ENCODE data around the gene NOD2. TPM values are rescaled to one million over a fixed set of nuclear protein-coding genes. Genes with fewer than 3 reads are reported as not detected.

The NOD2 gene
- polyA plus RNA-seq, 2 donors, result 6.2 to 11.0 TPM

DNA sequence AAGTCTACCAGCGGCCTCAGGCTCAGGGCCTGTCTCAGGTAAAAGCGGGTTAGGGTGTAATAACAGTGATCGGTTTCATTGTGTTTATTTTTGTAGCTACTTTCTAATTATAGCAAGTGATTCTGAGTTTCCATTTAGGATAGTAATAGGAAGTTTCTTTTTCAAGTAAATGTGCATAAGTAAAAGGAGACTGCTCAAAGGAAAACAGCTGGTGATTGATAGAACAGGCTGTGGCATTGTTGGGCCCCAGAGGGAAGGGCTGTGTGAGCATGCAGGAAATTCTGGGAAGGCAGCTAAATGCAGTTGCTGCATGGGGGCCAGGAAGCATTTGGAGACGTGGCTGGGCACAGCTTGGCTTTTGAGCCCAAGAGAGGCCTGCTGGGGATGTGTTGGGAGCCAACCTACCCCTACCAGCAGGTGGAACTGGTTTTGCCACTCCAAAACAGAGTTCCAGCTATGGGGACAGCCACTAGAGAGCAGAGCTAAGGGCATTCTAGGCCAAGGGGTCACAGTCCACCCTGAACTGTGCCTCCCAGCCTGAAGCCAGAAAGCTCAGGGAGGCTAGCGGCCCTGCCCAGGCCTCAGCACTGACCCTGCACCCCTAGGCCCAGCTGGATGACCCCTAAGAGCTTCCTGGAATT lies 24.9 kb upstream of the NOD2 start:
- Histone ChIP-seq H3K27ac (ENCODE audit: low read depth in 2 of 2, low read length in 1 of 2) (peak overlapping the region; percentile 72 to 87), H3K36me3 (ENCODE audit: control insufficient read depth in 2 of 2, insufficient read depth in 2 of 2, low read length in 1 of 2) (peaks cover 0 to 2% of the 10 kb centered on the region in 2 donors), H3K4me1 (ENCODE audit: control insufficient read depth in 2 of 2, insufficient read depth in 2 of 2, low read length in 1 of 2) (peaks cover 8 to 13% of the 10 kb centered on the region in 2 donors), H3K4me3 (ENCODE audit: low read depth in 1 of 2, low read length in 2 of 2) (no peak overlapping the region), H3K9me3 (ENCODE audit: control insufficient read depth in 2 of 2, insufficient read depth in 1 of 2, low read depth in 1 of 2, low read length in 1 of 2) (peaks cover 3 to 13% of the 10 kb centered on the region in 2 donors), H3K27me3 (ENCODE audit: control insufficient read depth in 1 of 2, insufficient read depth in 2 of 2, low read length in 2 of 2) (no peaks in the 10 kb centered on the region)
- 48 to 49% methylated on average over 5 of the region's 5 CpGs for WGBS, 2 donors

DNA sequence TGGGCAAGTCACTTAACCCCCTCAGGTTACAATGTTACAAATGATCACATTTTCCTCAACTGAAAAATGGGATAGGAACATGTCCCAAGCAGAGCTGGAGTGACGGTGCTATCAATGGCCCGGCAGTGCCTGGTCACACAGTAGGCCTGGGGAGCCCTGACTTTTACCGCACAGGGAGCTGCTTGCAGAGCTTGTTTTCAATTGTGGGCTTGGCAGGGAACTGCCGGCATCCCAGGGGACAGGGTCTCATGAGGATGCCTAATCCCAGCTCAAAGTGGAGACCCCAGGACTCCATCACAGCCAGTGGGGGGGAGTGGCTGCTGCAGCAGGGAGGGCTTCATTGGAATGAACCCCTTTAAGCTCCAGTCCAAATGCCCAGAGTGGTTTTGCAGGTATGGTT lies 23.7 kb upstream of the NOD2 start:
- peaks cover 8 to 13% of the 10 kb centered on the region in 2 donors for H3K4me1 ChIP-seq (ENCODE audit: control insufficient read depth in 2 of 2, insufficient read depth in 2 of 2, low read length in 1 of 2)
- H3K4me3 ChIP-seq (ENCODE audit: low read depth in 1 of 2, low read length in 2 of 2), result no peak overlapping the region
- H3K27ac ChIP-seq (ENCODE audit: low read depth in 2 of 2, low read length in 1 of 2), result no peak overlapping the region
- peaks cover 0 to 6% of the 10 kb centered on the region in 2 donors for H3K36me3 ChIP-seq (ENCODE audit: control insufficient read depth in 2 of 2, insufficient read depth in 2 of 2, low read length in 1 of 2)
- H3K27me3 ChIP-seq (ENCODE audit: control insufficient read depth in 1 of 2, insufficient read depth in 2 of 2, low read length in 2 of 2), result no peaks in the 10 kb centered on the region
- H3K9me3 ChIP-seq (ENCODE audit: control insufficient read depth in 2 of 2, insufficient read depth in 1 of 2, low read depth in 1 of 2, low read length in 1 of 2), result peaks cover 3 to 17% of the 10 kb centered on the region in 2 donors
- 96 to 97% methylated on average over 4 of the region's 4 CpGs for WGBS, 2 donors

DNA sequence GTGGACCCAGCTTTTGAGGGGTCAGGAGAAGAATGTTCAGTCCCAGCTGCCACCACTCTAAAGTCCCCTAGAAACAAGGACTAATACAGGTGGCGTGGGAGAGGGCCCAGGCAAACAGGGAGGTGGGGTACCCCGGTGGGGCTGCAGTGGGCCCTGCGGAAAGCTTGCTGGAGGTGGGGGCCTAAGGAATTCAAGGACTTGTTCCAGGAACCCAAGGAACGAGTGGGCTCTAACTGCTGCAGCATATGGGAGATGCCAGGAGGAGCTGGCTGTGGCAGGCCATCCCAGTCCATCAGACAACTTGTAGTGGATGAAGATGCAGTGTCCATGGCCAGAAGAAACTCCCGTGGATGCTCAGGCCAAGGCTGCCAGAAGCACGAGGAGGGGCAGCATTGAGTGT lies 22.9 kb upstream of the NOD2 start:
- Histone ChIP-seq H3K9me3 (ENCODE audit: control insufficient read depth in 2 of 2, insufficient read depth in 1 of 2, low read depth in 1 of 2, low read length in 1 of 2) (peaks cover 3 to 17% of the 10 kb centered on the region in 2 donors), H3K36me3 (ENCODE audit: control insufficient read depth in 2 of 2, insufficient read depth in 2 of 2, low read length in 1 of 2) (peaks cover 0 to 6% of the 10 kb centered on the region in 2 donors), H3K4me3 (ENCODE audit: low read depth in 1 of 2, low read length in 2 of 2) (no peak overlapping the region), H3K4me1 (ENCODE audit: control insufficient read depth in 2 of 2, insufficient read depth in 2 of 2, low read length in 1 of 2) (peaks cover 4 to 11% of the 10 kb centered on the region in 2 donors), H3K27ac (ENCODE audit: low read depth in 2 of 2, low read length in 1 of 2) (no peak overlapping the region), H3K27me3 (ENCODE audit: control insufficient read depth in 1 of 2, insufficient read depth in 2 of 2, low read length in 2 of 2) (no peaks in the 10 kb centered on the region)
- 90 to 95% methylated on average over 6 of the region's 6 CpGs for WGBS, 2 donors

DNA sequence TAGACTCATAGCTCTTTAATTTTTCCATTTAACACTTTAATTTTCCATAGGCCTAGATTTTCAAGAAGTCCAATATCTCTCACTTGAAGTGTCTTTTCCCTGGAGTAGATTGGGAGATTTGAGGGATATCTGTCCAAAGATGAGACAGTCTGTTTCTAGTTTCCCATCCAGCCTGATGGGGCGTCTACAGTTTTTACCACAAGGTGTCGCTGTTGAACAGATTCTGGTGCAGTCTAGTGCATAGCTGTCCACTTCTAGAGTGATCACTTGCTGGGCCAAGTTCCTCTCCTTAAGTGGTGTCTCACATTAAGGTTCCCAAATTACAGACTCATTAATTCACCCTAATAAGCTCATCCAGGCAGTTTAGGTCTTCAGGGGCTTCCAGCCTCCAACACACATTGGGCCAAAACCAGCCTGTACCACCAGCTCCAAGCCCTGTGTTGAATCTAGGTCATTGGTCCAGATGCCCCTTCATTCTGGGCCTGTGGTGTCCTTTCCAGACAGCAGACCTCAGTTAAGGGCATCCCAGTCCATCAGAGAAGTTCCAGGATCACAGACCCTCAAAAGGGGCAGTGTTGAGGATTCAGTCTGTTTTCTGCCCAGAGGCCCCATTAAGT lies 21.7 kb upstream of the NOD2 start:
- Histone ChIP-seq H3K4me1 (ENCODE audit: control insufficient read depth in 2 of 2, insufficient read depth in 2 of 2, low read length in 1 of 2) (peaks cover 4 to 15% of the 10 kb centered on the region in 2 donors), H3K36me3 (ENCODE audit: control insufficient read depth in 2 of 2, insufficient read depth in 2 of 2, low read length in 1 of 2) (peaks cover 0 to 6% of the 10 kb centered on the region in 2 donors), H3K27ac (ENCODE audit: low read depth in 2 of 2, low read length in 1 of 2) (no peak overlapping the region), H3K27me3 (ENCODE audit: control insufficient read depth in 1 of 2, insufficient read depth in 2 of 2, low read length in 2 of 2) (no peaks in the 10 kb centered on the region), H3K4me3 (ENCODE audit: low read depth in 1 of 2, low read length in 2 of 2) (no peak overlapping the region), H3K9me3 (ENCODE audit: control insufficient read depth in 2 of 2, insufficient read depth in 1 of 2, low read depth in 1 of 2, low read length in 1 of 2) (peaks cover 3 to 17% of the 10 kb centered on the region in 2 donors)
- 60 to 61% methylated on average over 2 of the region's 2 CpGs for whole genome bisulfite sequencing, 2 donors

DNA sequence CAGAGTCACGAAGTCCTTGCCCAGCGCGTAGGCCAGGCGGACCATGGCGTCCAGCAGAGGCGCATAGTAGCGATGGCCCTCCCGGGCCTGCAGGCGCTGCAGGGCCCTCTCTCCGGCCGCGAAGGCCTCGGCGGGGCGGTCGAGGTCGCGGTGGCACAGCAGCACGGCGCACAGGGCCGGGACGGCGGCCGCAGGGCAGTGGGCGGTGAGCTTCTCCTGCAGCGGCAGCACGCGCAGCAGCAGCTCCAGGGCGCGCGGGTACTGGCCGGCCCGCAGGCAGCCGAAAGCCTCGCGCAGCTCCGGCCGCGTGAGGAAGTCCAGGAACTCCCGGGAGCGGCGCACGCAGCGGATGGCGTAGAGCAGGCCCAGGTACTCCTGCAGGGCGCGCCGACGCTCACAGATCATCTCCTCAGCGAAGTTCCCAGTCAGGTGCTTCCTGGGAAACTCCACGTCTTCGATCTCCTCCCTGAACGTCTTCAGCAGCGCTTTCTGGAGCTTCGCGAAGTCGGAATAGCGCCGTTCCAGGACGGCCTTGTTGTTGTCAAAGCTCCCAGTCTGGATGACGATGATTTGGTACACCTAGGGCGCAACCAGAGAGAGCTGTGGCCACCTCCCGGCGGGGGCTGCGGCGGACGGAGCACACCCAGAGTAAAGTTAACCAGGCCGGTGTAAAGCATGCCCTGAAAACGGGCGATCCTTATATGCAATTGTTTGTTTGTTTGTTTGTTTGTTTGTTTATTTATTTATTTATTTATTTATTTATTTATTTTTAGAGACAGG lies 19.7 kb upstream of the NOD2 start:
- H3K27me3 ChIP-seq (ENCODE audit: control insufficient read depth in 1 of 2, insufficient read depth in 2 of 2, low read length in 2 of 2), result no peaks in the 10 kb centered on the region
- no peak overlapping the region for H3K27ac ChIP-seq (ENCODE audit: low read depth in 2 of 2, low read length in 1 of 2)
- H3K9me3 ChIP-seq (ENCODE audit: control insufficient read depth in 2 of 2, insufficient read depth in 1 of 2, low read depth in 1 of 2, low read length in 1 of 2), result peaks cover 3 to 17% of the 10 kb centered on the region in 2 donors
- peaks cover 0 to 6% of the 10 kb centered on the region in 2 donors for H3K36me3 ChIP-seq (ENCODE audit: control insufficient read depth in 2 of 2, insufficient read depth in 2 of 2, low read length in 1 of 2)
- H3K4me3 ChIP-seq (ENCODE audit: low read depth in 1 of 2, low read length in 2 of 2), result no peak overlapping the region
- H3K4me1 ChIP-seq (ENCODE audit: control insufficient read depth in 2 of 2, insufficient read depth in 2 of 2, low read length in 1 of 2), result peaks cover 0 to 9% of the 10 kb centered on the region in 2 donors
- 70 to 71% methylated on average over 70 of the region's 70 CpGs for WGBS, 2 donors

DNA sequence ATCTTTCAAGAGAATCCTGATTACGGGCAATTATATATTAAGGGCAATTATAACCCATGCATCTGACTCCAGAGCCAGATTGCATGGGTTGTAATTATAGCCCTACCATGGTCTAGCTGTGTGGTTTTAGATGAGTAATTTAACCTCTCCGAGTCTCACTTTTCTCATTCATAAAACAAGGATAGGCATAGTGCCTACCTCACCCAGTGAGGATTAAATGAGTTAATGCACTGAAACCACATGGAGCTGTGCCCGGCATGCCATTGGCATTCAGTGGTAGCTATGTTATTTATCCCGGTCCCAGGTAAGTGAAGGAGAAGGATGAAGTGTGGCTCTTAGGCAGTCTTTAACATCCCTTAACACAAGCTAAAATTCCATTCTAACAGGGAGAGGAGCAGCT lies 18.6 kb upstream of the NOD2 start:
- peaks cover 3 to 17% of the 10 kb centered on the region in 2 donors for H3K9me3 ChIP-seq (ENCODE audit: control insufficient read depth in 2 of 2, insufficient read depth in 1 of 2, low read depth in 1 of 2, low read length in 1 of 2)
- peaks cover 0 to 6% of the 10 kb centered on the region in 2 donors for H3K36me3 ChIP-seq (ENCODE audit: control insufficient read depth in 2 of 2, insufficient read depth in 2 of 2, low read length in 1 of 2)
- no peaks in the 10 kb centered on the region for H3K27me3 ChIP-seq (ENCODE audit: control insufficient read depth in 1 of 2, insufficient read depth in 2 of 2, low read length in 2 of 2)
- WGBS, 2 donors, result 62 to 73% methylated on average over 4 of the region's 4 CpGs
- H3K27ac ChIP-seq (ENCODE audit: low read depth in 2 of 2, low read length in 1 of 2), result peak overlapping the region in 1 of 2 donors; percentile 84
- H3K4me1 ChIP-seq (ENCODE audit: control insufficient read depth in 2 of 2, insufficient read depth in 2 of 2, low read length in 1 of 2), result peaks cover 0 to 6% of the 10 kb centered on the region in 2 donors
- H3K4me3 ChIP-seq (ENCODE audit: low read depth in 1 of 2, low read length in 2 of 2), result no peak overlapping the region

DNA sequence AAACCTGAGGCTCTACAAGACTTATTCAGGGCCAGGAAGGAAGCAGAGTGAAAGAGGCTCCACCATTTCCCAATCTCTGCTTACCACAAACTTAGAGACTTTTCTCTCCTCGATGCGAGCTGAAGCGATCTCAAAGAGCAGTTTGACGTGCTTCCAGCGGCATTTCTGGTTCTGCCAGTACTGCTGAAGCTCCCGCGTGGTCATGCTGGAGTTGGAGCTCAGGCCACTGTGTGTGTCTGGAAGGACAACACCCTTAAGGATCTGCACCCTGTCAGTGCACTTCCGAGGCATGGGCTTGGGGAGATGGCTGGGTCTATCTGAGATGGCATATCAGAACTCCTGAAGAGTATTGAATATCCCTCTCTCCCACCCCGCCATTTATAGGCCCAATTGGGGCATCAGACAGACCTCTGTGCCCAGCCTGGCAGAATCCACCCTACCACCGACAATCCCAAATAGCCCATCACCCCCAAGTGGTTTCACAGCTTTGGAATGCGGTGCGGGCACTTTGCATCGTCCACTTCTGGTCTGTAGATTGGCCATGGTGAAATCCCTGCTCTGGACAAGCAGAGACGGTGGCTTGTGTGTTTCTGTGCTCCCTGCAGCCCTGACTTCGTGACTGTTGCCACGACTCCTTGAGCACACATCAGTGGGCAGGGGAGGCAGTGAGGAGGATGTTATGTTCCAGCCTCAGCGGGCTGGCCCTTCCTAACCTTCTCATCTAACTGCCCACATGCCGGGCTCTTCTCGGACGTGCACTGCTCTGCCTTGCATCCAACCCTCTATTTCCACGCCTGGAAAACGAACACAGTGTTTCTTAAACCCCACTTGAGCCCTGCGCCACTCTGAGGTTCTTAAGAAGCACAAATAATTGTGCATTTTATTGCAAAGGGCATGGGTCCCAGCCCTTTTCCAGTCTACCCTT lies 17.5 kb upstream of the NOD2 start:
- Histone ChIP-seq H3K27me3 (ENCODE audit: control insufficient read depth in 1 of 2, insufficient read depth in 2 of 2, low read length in 2 of 2) (no peaks in the 10 kb centered on the region), H3K27ac (ENCODE audit: low read depth in 2 of 2, low read length in 1 of 2) (peak overlapping the region; percentile 56 to 69), H3K4me1 (ENCODE audit: control insufficient read depth in 2 of 2, insufficient read depth in 2 of 2, low read length in 1 of 2) (peaks cover 0 to 6% of the 10 kb centered on the region in 2 donors), H3K36me3 (ENCODE audit: control insufficient read depth in 2 of 2, insufficient read depth in 2 of 2, low read length in 1 of 2) (peaks cover 0 to 6% of the 10 kb centered on the region in 2 donors), H3K4me3 (ENCODE audit: low read depth in 1 of 2, low read length in 2 of 2) (no peak overlapping the region), H3K9me3 (ENCODE audit: control insufficient read depth in 2 of 2, insufficient read depth in 1 of 2, low read depth in 1 of 2, low read length in 1 of 2) (peaks cover 3 to 17% of the 10 kb centered on the region in 2 donors)
- WGBS, 2 donors, result 75 to 78% methylated on average over 23 of the region's 23 CpGs

DNA sequence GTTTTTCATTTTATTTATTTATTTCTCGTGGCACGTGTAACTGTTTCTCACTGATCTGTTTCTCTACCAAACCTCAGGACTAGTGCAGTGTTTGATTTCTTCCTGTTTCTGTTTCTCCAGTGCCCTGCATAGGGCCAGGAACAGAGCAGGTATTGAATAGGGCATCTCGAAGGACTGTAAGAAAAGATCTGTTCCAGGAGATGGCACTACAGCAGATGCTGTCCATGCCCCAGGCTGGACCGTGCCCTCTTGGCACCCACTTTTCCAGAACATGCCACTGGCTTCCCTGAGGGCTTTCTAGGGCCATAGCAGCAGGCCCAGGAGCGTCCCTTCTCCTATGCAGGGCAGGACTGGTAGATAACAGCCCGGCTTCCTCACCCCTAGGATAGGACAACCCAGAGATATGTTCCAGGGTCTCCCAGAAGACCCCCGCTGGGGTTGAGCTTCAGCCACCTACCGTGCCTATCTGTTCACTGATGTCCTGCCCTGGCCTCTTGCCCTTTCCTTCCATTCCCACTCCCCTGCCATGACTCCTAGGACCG lies 16.7 kb upstream of the NOD2 start:
- Histone ChIP-seq H3K27ac (ENCODE audit: low read depth in 2 of 2, low read length in 1 of 2) (peak overlapping the region in 1 of 2 donors; percentile 10), H3K27me3 (ENCODE audit: control insufficient read depth in 1 of 2, insufficient read depth in 2 of 2, low read length in 2 of 2) (no peaks in the 10 kb centered on the region), H3K9me3 (ENCODE audit: control insufficient read depth in 2 of 2, insufficient read depth in 1 of 2, low read depth in 1 of 2, low read length in 1 of 2) (peaks cover 3 to 16% of the 10 kb centered on the region in 2 donors), H3K36me3 (ENCODE audit: control insufficient read depth in 2 of 2, insufficient read depth in 2 of 2, low read length in 1 of 2) (peaks cover 0 to 6% of the 10 kb centered on the region in 2 donors), H3K4me1 (ENCODE audit: control insufficient read depth in 2 of 2, insufficient read depth in 2 of 2, low read length in 1 of 2) (peaks cover 0 to 6% of the 10 kb centered on the region in 2 donors), H3K4me3 (ENCODE audit: low read depth in 1 of 2, low read length in 2 of 2) (no peak overlapping the region)
- WGBS, 2 donors, result 72 to 85% methylated on average over 9 of the region's 9 CpGs
